C4-2B (cell line): ENCODE measurements around the gene WDR93.

Experiments
- CTCF ChIP-seq: fragments of 450-650 bp; conservative IDR thresholded peaks from 2 replicates; pipeline ENCODE4 v1.5.1; 2017; ENCODE audit warnings: mild to moderate bottlenecking
- ZFX ChIP-seq: fragments of 450-650 bp; IDR thresholded peaks from 2 replicates; pipeline ENCODE4 v1.6.1; 2017

- TF ChIP-seq CTCF (no peak), ZFX (no peak)
Observed at GRCh38 chr15:89787944-89788343, 97.3 kb downstream of the WDR93 start.
